SJSA1 (cell line): ENCODE results near the gene DIP2A. TPM values are rescaled to one million over a fixed set of nuclear protein-coding genes. Genes with fewer than 3 reads are reported as not detected.

Source experiments
- DNase-seq, 2 experiments: peaks; one replicate each; pipeline ENCODE4 v3.0.0-alpha.2; 2015 to 2020; ENCODE audit warnings: low spot score in 2 of 2, low read depth in 1 of 2
- H3K27ac ChIP-seq: fragments of 250-450 bp; sonication (Bioruptor Pico); 2 replicates; pipeline ENCODE4 v1.5.1; 2020; ENCODE audit warnings: mild to moderate bottlenecking, moderate library complexity
- H3K27me3 ChIP-seq: fragments of 250-450 bp; sonication (Bioruptor Pico); replicated peaks from 2 replicates; pipeline ENCODE4 v1.5.1; 2020; ENCODE audit warnings: mild to moderate bottlenecking, moderate library complexity
- H3K36me3 ChIP-seq: fragments of 250-450 bp; sonication (Bioruptor Pico); 2 replicates; pipeline ENCODE4 v1.5.1; 2020; ENCODE audit warnings: mild to moderate bottlenecking
- H3K4me1 ChIP-seq: fragments of 250-450 bp; sonication (Bioruptor Pico); replicated peaks from 2 replicates; pipeline ENCODE4 v1.6.1; 2021; ENCODE audit warnings: mild to moderate bottlenecking
- H3K4me3 ChIP-seq: fragments of 250-450 bp; sonication (Bioruptor Pico); 2 replicates; pipeline ENCODE4 v1.5.1; 2020; ENCODE audit warnings: mild to moderate bottlenecking
- H3K9me3 ChIP-seq: fragments of 250-450 bp; sonication (Bioruptor Pico); replicated peaks from 2 replicates; pipeline ENCODE4 v1.5.1; 2020; ENCODE audit warnings: mild to moderate bottlenecking
- total RNA-seq: library from RNA; depleted of rRNA; stranded (reverse); fragments of >200 nt; shearing (Covaris generic); gene quantifications from 2 replicates; pipeline ENCODE4 v1.2.3, GENCODE V29; 2014

DIP2A gene
- total RNA-seq, 1 experiment from 2014 or later: 19.2 TPM

GRCh38 chr21:46545363-46545762, 86.7 kb downstream of the DIP2A start:
- Histone ChIP-seq H3K4me3 (no peak overlapping the region), H3K27me3 (no peaks in the 10 kb centered on the region), H3K9me3 (no peaks in the 10 kb centered on the region), H3K4me1 (no peaks in the 10 kb centered on the region), H3K27ac (no peak overlapping the region), H3K36me3 (peaks cover 78% of the 10 kb centered on the region)
- peak in 1 of 2 experiments; percentile 31 for DNase-seq

- no peaks in the 10 kb centered on the region for H3K4me1 ChIP-seq
- H3K27me3 ChIP-seq: no peaks in the 10 kb centered on the region
- no peaks in the 10 kb centered on the region for H3K9me3 ChIP-seq
- DNase-seq: peak in 1 of 2 experiments; percentile 35
- peaks cover 81% of the 10 kb centered on the region for H3K36me3 ChIP-seq
- no peak overlapping the region for H3K27ac ChIP-seq
- H3K4me3 ChIP-seq: no peak overlapping the region
Measured at GRCh38 chr21:46545911-46546310, 87.2 kb downstream of the DIP2A start.

GRCh38 chr21:46546799-46547198, 88.1 kb downstream of the DIP2A start:
- no peak overlapping the region for H3K4me3 ChIP-seq
- no peak overlapping the region for H3K27ac ChIP-seq
- H3K4me1 ChIP-seq: no peaks in the 10 kb centered on the region
- peak in 1 of 2 experiments; percentile 31 for DNase-seq
- peaks cover 79% of the 10 kb centered on the region for H3K36me3 ChIP-seq
- no peaks in the 10 kb centered on the region for H3K27me3 ChIP-seq
- no peaks in the 10 kb centered on the region for H3K9me3 ChIP-seq

- no peak overlapping the region for H3K27ac ChIP-seq
- no peaks in the 10 kb centered on the region for H3K27me3 ChIP-seq
- H3K4me1 ChIP-seq: no peaks in the 10 kb centered on the region
- peak in 1 of 2 experiments; percentile 28 for DNase-seq
- H3K9me3 ChIP-seq: no peaks in the 10 kb centered on the region
- H3K36me3 ChIP-seq: peaks cover 85% of the 10 kb centered on the region
- H3K4me3 ChIP-seq: no peak overlapping the region
Measured at GRCh38 chr21:46549650-46550049, 91.0 kb downstream of the DIP2A start.

- Histone ChIP-seq H3K9me3 (no peaks in the 10 kb centered on the region), H3K27ac (no peak overlapping the region), H3K4me3 (no peak overlapping the region), H3K4me1 (no peaks in the 10 kb centered on the region), H3K27me3 (no peaks in the 10 kb centered on the region), H3K36me3 (peaks cover 86% of the 10 kb centered on the region)
- no peak for DNase-seq
Measured at GRCh38 chr21:46550116-46550941, 91.6 kb downstream of the DIP2A start.

GRCh38 chr21:46551636-46552241, 93.0 kb downstream of the DIP2A start:
- Histone ChIP-seq H3K27ac (no peak overlapping the region), H3K4me1 (no peaks in the 10 kb centered on the region), H3K9me3 (no peaks in the 10 kb centered on the region), H3K4me3 (no peak overlapping the region), H3K36me3 (peaks cover 80% of the 10 kb centered on the region), H3K27me3 (no peaks in the 10 kb centered on the region)
- peak in 1 of 2 experiments; percentile 33 for DNase-seq

GRCh38 chr21:46552274-46552673, 93.6 kb downstream of the DIP2A start:
- Histone ChIP-seq H3K9me3 (no peaks in the 10 kb centered on the region), H3K36me3 (peaks cover 80% of the 10 kb centered on the region), H3K27me3 (no peaks in the 10 kb centered on the region), H3K4me3 (no peak overlapping the region), H3K4me1 (no peaks in the 10 kb centered on the region), H3K27ac (no peak overlapping the region)
- DNase-seq: no peak

GRCh38 chr21:46552865-46553379, 94.2 kb downstream of the DIP2A start:
- no peak overlapping the region for H3K4me3 ChIP-seq
- H3K27me3 ChIP-seq: no peaks in the 10 kb centered on the region
- peaks cover 84% of the 10 kb centered on the region for H3K36me3 ChIP-seq
- H3K9me3 ChIP-seq: no peaks in the 10 kb centered on the region
- H3K4me1 ChIP-seq: no peaks in the 10 kb centered on the region
- H3K27ac ChIP-seq: no peak overlapping the region
- no peak for DNase-seq

- Histone ChIP-seq H3K27me3 (no peaks in the 10 kb centered on the region), H3K36me3 (peaks cover 76% of the 10 kb centered on the region), H3K9me3 (no peaks in the 10 kb centered on the region), H3K4me3 (no peak overlapping the region), H3K27ac (no peak overlapping the region), H3K4me1 (no peaks in the 10 kb centered on the region)
- DNase-seq: no peak
Measured at GRCh38 chr21:46553993-46554392, 95.3 kb downstream of the DIP2A start.

GRCh38 chr21:46554431-46555224, 95.9 kb downstream of the DIP2A start:
- no peaks in the 10 kb centered on the region for H3K4me1 ChIP-seq
- peak in 1 of 2 experiments; percentile 45 for DNase-seq
- H3K27me3 ChIP-seq: no peaks in the 10 kb centered on the region
- no peaks in the 10 kb centered on the region for H3K9me3 ChIP-seq
- H3K27ac ChIP-seq: no peak overlapping the region
- H3K4me3 ChIP-seq: no peak overlapping the region
- H3K36me3 ChIP-seq: peaks cover 77% of the 10 kb centered on the region

- Histone ChIP-seq H3K27me3 (no peaks in the 10 kb centered on the region), H3K4me3 (no peak overlapping the region), H3K27ac (no peak overlapping the region), H3K4me1 (no peaks in the 10 kb centered on the region), H3K36me3 (peaks cover 77% of the 10 kb centered on the region), H3K9me3 (no peaks in the 10 kb centered on the region)
- DNase-seq: peak in 1 of 2 experiments; percentile 26
Measured at GRCh38 chr21:46555225-46555617, 96.5 kb downstream of the DIP2A start.

- Histone ChIP-seq H3K27me3 (no peaks in the 10 kb centered on the region), H3K36me3 (peaks cover 77% of the 10 kb centered on the region), H3K27ac (no peak overlapping the region), H3K9me3 (no peaks in the 10 kb centered on the region), H3K4me3 (no peak overlapping the region), H3K4me1 (no peaks in the 10 kb centered on the region)
- DNase-seq: peak in 1 of 2 experiments; percentile 31
Measured at GRCh38 chr21:46555678-46556077, 97.0 kb downstream of the DIP2A start.

- H3K36me3 ChIP-seq: peaks cover 80% of the 10 kb centered on the region
- H3K27me3 ChIP-seq: no peaks in the 10 kb centered on the region
- H3K27ac ChIP-seq: no peak overlapping the region
- no peaks in the 10 kb centered on the region for H3K9me3 ChIP-seq
- H3K4me3 ChIP-seq: no peak overlapping the region
- DNase-seq: no peak
- no peaks in the 10 kb centered on the region for H3K4me1 ChIP-seq
Measured at GRCh38 chr21:46556802-46557201, 98.1 kb downstream of the DIP2A start.
